Activated T-cell treated with anti-CD3 and anti-CD28 coated beads, Interleukin-2, amount 50 U/mL, for 24 hours (primary cell): ENCODE measurements around the gene SENP2.
"Not testable (repeated sequence)": the region's sequence is repeated elsewhere in the genome, so short reads cannot be mapped to it uniquely, and the experiment has no call there.

Experiments used
- DNase-seq: peaks from one replicate; pipeline ENCODE4 v3.0.0-alpha.2; 2020
- H3K27ac Mint-ChIP-seq: 2 replicates; pipeline ENCODE4 v1.8.0; 2020; ENCODE audit warnings: mild to moderate bottlenecking, mixed read lengths
- H3K27me3 Mint-ChIP-seq: 2 replicates; pipeline ENCODE4 v1.8.0; 2020; ENCODE audit warnings: mixed read lengths
- H3K36me3 Mint-ChIP-seq: 2 replicates; pipeline ENCODE4 v1.8.0; 2020; ENCODE audit warnings: low read depth, mixed read lengths
- H3K4me1 Mint-ChIP-seq: 2 replicates; pipeline ENCODE4 v1.8.0; 2020; ENCODE audit warnings: low read depth, mixed read lengths
- H3K4me3 Mint-ChIP-seq: 2 replicates; pipeline ENCODE4 v1.8.0; 2020; ENCODE audit warnings: mild to moderate bottlenecking, moderate library complexity, mixed read lengths
- H3K9me3 Mint-ChIP-seq: 2 replicates; pipeline ENCODE4 v1.8.0; 2020; ENCODE audit warnings: mixed read lengths

The SENP2 gene

GRCh38 chr3:185659942-185660921 lies 74.1 kb downstream of the SENP2 start:
- Mint-ChIP-seq H3K27ac (no peak overlapping the region), H3K27me3 (peaks cover 27% of the 10 kb centered on the region), H3K9me3 (no peaks in the 10 kb centered on the region), H3K36me3 (no peaks in the 10 kb centered on the region), H3K4me1 (peaks cover 2% of the 10 kb centered on the region), H3K4me3 (no peak overlapping the region)
- peak; percentile 72 for DNase-seq

GRCh38 chr3:185661296-185661695 lies 75.2 kb downstream of the SENP2 start:
- DNase-seq, H3K4me1 Mint-ChIP-seq, H3K4me3 Mint-ChIP-seq, H3K27ac Mint-ChIP-seq, H3K36me3 Mint-ChIP-seq, H3K9me3 Mint-ChIP-seq: not testable (repeated sequence)
- H3K27me3 Mint-ChIP-seq: peaks cover 27% of the 10 kb centered on the region

- Mint-ChIP-seq H3K36me3 (no peaks in the 10 kb centered on the region), H3K27ac (no peak overlapping the region), H3K9me3 (no peaks in the 10 kb centered on the region), H3K27me3 (peaks cover 27% of the 10 kb centered on the region), H3K4me1 (peaks cover 2% of the 10 kb centered on the region), H3K4me3 (no peak overlapping the region)
- no peak for DNase-seq
Measured at GRCh38 chr3:185661772-185662171, 75.7 kb downstream of the SENP2 start.

- no peak for DNase-seq
- H3K36me3 Mint-ChIP-seq: no peaks in the 10 kb centered on the region
- no peaks in the 10 kb centered on the region for H3K4me1 Mint-ChIP-seq
- peaks cover 22% of the 10 kb centered on the region for H3K27me3 Mint-ChIP-seq
- no peak overlapping the region for H3K4me3 Mint-ChIP-seq
- no peak overlapping the region for H3K27ac Mint-ChIP-seq
- no peaks in the 10 kb centered on the region for H3K9me3 Mint-ChIP-seq
Measured at GRCh38 chr3:185663929-185664328, 77.8 kb downstream of the SENP2 start.

- H3K4me1 Mint-ChIP-seq: no peaks in the 10 kb centered on the region
- no peaks in the 10 kb centered on the region for H3K36me3 Mint-ChIP-seq
- H3K27me3 Mint-ChIP-seq: peaks cover 16% of the 10 kb centered on the region
- no peaks in the 10 kb centered on the region for H3K9me3 Mint-ChIP-seq
- DNase-seq: no peak
- H3K27ac Mint-ChIP-seq: no peak overlapping the region
- H3K4me3 Mint-ChIP-seq: no peak overlapping the region
Measured at GRCh38 chr3:185667574-185667973, 81.5 kb downstream of the SENP2 start.

GRCh38 chr3:185677146-185677829 lies 91.2 kb downstream of the SENP2 start:
- no peak for DNase-seq
- Mint-ChIP-seq H3K27ac (no peak overlapping the region), H3K4me3 (no peak overlapping the region), H3K9me3 (peaks cover 18% of the 10 kb centered on the region), H3K27me3 (peaks cover 35% of the 10 kb centered on the region), H3K4me1 (no peaks in the 10 kb centered on the region), H3K36me3 (no peaks in the 10 kb centered on the region)

- Mint-ChIP-seq H3K4me3 (no peak overlapping the region), H3K27ac (no peak overlapping the region), H3K9me3 (peaks cover 18% of the 10 kb centered on the region), H3K4me1 (no peaks in the 10 kb centered on the region), H3K27me3 (peaks cover 34% of the 10 kb centered on the region), H3K36me3 (no peaks in the 10 kb centered on the region)
- no peak for DNase-seq
Measured at GRCh38 chr3:185678027-185678426, 91.9 kb downstream of the SENP2 start.

- no peak overlapping the region for H3K27ac Mint-ChIP-seq
- peaks cover 18% of the 10 kb centered on the region for H3K9me3 Mint-ChIP-seq
- no peak for DNase-seq
- no peak overlapping the region for H3K4me3 Mint-ChIP-seq
- H3K36me3 Mint-ChIP-seq: no peaks in the 10 kb centered on the region
- no peaks in the 10 kb centered on the region for H3K4me1 Mint-ChIP-seq
- H3K27me3 Mint-ChIP-seq: peaks cover 26% of the 10 kb centered on the region
Measured at GRCh38 chr3:185680231-185680630, 94.1 kb downstream of the SENP2 start.
